ENCODE measurements around the gene PI4KA. TPM values are rescaled to one million over a fixed set of nuclear protein-coding genes. Genes with fewer than 3 reads are reported as not detected.

Gene PI4KA
- polyA plus RNA-seq, 1 donor from 2014 or later: 42.2 TPM

DNA sequence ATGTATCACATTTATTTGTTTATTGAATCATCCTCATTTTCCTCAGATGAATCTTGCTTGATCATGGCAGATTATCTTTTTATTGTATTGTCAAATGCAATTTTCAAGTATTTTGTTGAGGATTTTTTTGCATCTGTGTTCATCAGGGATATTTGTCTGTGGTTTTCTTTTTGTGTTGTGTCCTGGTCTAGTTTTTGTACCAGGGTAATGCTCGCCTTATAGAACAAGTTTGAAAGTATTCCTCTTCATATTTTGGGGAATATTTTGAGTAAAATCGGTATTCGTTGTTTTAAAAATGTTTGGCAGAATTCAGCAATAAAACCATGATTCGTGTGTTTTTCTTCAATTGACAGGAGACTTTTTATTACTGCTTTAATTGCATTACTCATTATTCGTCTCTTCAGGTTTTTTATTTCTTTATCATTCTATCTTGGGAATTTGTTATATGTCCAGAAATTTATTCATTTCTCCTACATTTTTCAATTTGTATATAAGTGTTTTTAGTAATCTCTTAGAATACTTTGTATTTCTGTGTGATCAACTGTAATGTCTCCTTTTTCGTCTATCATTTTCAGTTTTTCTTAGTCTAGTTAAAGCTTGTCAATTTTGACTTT, 198.1 kb downstream of the PI4KA start:
- Histone ChIP-seq H3K36me3 (ENCODE audit: insufficient read depth, low read length) (no peaks in the 10 kb centered on the region), H4K20me1 (ENCODE audit: insufficient read depth) (no peaks in the 10 kb centered on the region), H3K79me2 (replicated peaks; ENCODE audit: insufficient read depth, low read length) (no peaks in the 10 kb centered on the region), H2AFZ (ENCODE audit: low read depth, low read length) (no peak overlapping the region), H3K9ac (ENCODE audit: low read length) (no peak overlapping the region), H3K27ac (ENCODE audit: low read length) (no peak overlapping the region), H3K9me3 (ENCODE audit: low read length) (no peaks in the 10 kb centered on the region), H3K9me2 (ENCODE audit: insufficient read depth, low read length) (no peaks in the 10 kb centered on the region), H3K27me3 (ENCODE audit: insufficient read depth, low read depth, low read length) (no peaks in the 10 kb centered on the region), H3F3A (ENCODE audit: insufficient read depth, low read length, poor library complexity, severe bottlenecking) (no peaks in the 10 kb centered on the region), H3K4me3 (ENCODE audit: low read length) (no peak overlapping the region), H3K4me2 (ENCODE audit: low read length) (no peak overlapping the region)
- TF ChIP-seq MXI1 (conservative IDR thresholded peaks at IDR 0.05; ENCODE audit: poor library complexity, severe bottlenecking) (no peak), EP300 (conservative IDR thresholded peaks at IDR 0.05; ENCODE audit: poor library complexity, severe bottlenecking) (no peak), POLR2AphosphoS5 (IDR thresholded peaks at IDR 0.05) (no peak), REST (IDR thresholded peaks at IDR 0.05; ENCODE audit: borderline replicate concordance) (no peak), SMC3 (conservative IDR thresholded peaks at IDR 0.05; ENCODE audit: poor library complexity) (no peak), TAF1 (IDR thresholded peaks at IDR 0.05; ENCODE audit: low read depth) (no peak), EZH2 (IDR thresholded peaks at IDR 0.05; ENCODE audit: borderline replicate concordance, insufficient read depth, low read length, poor library complexity, severe bottlenecking) (no peak), RAD21 (conservative IDR thresholded peaks at IDR 0.05) (no peak)
- TF ChIP-seq, protein P1, sequence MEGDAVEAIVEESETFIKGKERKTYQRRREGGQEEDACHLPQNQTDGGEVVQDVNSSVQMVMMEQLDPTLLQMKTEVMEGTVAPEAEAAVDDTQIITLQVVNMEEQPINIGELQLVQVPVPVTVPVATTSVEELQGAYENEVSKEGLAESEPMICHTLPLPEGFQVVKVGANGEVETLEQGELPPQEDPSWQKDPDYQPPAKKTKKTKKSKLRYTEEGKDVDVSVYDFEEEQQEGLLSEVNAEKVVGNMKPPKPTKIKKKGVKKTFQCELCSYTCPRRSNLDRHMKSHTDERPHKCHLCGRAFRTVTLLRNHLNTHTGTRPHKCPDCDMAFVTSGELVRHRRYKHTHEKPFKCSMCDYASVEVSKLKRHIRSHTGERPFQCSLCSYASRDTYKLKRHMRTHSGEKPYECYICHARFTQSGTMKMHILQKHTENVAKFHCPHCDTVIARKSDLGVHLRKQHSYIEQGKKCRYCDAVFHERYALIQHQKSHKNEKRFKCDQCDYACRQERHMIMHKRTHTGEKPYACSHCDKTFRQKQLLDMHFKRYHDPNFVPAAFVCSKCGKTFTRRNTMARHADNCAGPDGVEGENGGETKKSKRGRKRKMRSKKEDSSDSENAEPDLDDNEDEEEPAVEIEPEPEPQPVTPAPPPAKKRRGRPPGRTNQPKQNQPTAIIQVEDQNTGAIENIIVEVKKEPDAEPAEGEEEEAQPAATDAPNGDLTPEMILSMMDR (IDR thresholded peaks at IDR 0.05; ENCODE audit: poor library complexity, severe bottlenecking): no peak

- H3K36me3 ChIP-seq (ENCODE audit: insufficient read depth, low read length): no peaks in the 10 kb centered on the region
- H3K4me3 ChIP-seq (ENCODE audit: low read length): no peak overlapping the region
- H3K79me2 ChIP-seq (replicated peaks; ENCODE audit: insufficient read depth, low read length): no peaks in the 10 kb centered on the region
- H2AFZ ChIP-seq (ENCODE audit: low read depth, low read length): no peak overlapping the region
- H3K4me2 ChIP-seq (ENCODE audit: low read length): no peak overlapping the region
- no peaks in the 10 kb centered on the region for H3F3A ChIP-seq (ENCODE audit: insufficient read depth, low read length, poor library complexity, severe bottlenecking)
- no peak overlapping the region for H3K27ac ChIP-seq (ENCODE audit: low read length)
- no peaks in the 10 kb centered on the region for H3K9me2 ChIP-seq (ENCODE audit: insufficient read depth, low read length)
- H3K9ac ChIP-seq (ENCODE audit: low read length): no peak overlapping the region
- no peaks in the 10 kb centered on the region for H3K27me3 ChIP-seq (ENCODE audit: insufficient read depth, low read depth, low read length)
- no peaks in the 10 kb centered on the region for H4K20me1 ChIP-seq (ENCODE audit: insufficient read depth)
- no peak for TF ChIP-seq SMC3 (conservative IDR thresholded peaks at IDR 0.05; ENCODE audit: poor library complexity)
- no peak for TF ChIP-seq POLR2AphosphoS5 (IDR thresholded peaks at IDR 0.05)
- no peak for TF ChIP-seq EZH2 (IDR thresholded peaks at IDR 0.05; ENCODE audit: borderline replicate concordance, insufficient read depth, low read length, poor library complexity, severe bottlenecking)
- TF ChIP-seq MXI1 (conservative IDR thresholded peaks at IDR 0.05; ENCODE audit: poor library complexity, severe bottlenecking): no peak
- no peak for TF ChIP-seq REST (IDR thresholded peaks at IDR 0.05; ENCODE audit: borderline replicate concordance)
- TF ChIP-seq, protein P1 (IDR thresholded peaks at IDR 0.05; ENCODE audit: poor library complexity, severe bottlenecking): no peak
- H3K9me3 ChIP-seq (ENCODE audit: low read length): no peaks in the 10 kb centered on the region
These were observed 198.7 kb downstream of the PI4KA start for GRCh38 chr22:20659920-20660319.
